Stomach smooth muscle (tissue), 2 donors: ENCODE measurements around the gene IGFLR1.

ENCODE experiments used
- H3K27ac ChIP-seq: one replicate; pipeline ENCODE4 v1.7.0; 2013; ENCODE audit warnings: mild to moderate bottlenecking, low read length, inconsistent platforms
- H3K27me3 ChIP-seq, 2 donors: one replicate each; pipeline ENCODE4 v1.7.0; 2013; ENCODE audit warnings: low read length in 2 of 2; ENCODE audit not compliant: insufficient read depth in 2 of 2, control insufficient read depth in 1 of 2
- H3K36me3 ChIP-seq, 2 donors: one replicate each; pipeline ENCODE4 v1.7.0; 2013; ENCODE audit warnings: low read length in 2 of 2; ENCODE audit not compliant: control insufficient read depth in 2 of 2, insufficient read depth in 2 of 2
- H3K4me1 ChIP-seq: one replicate; pipeline ENCODE4 v1.7.0; 2013; ENCODE audit warnings: low read length; ENCODE audit not compliant: control insufficient read depth, insufficient read depth
- H3K4me3 ChIP-seq, 2 donors: one replicate each; pipeline ENCODE4 v1.7.0; 2013; ENCODE audit warnings: low read length in 2 of 2
- H3K9ac ChIP-seq, 2 donors: one replicate each; pipeline ENCODE4 v1.7.0; 2013; ENCODE audit warnings: low read length in 2 of 2, mild to moderate bottlenecking in 1 of 2
- H3K9me3 ChIP-seq, 2 donors: one replicate each; pipeline ENCODE4 v1.7.0; 2013; ENCODE audit warnings: low read length in 2 of 2; ENCODE audit not compliant: control insufficient read depth in 2 of 2
- donor health status: healthy.
- donor health status: Pancreatic carcinoma.

IGFLR1 gene

GRCh38 chr19:35734889-35735288 lies 7.4 kb downstream of the IGFLR1 start:
- H3K36me3 ChIP-seq = peaks cover 47 to 56% of the 10 kb centered on the region in 2 donors
- H3K4me1 ChIP-seq = peaks cover 4% of the 10 kb centered on the region
- H3K27ac ChIP-seq = no peak overlapping the region
- no peaks in the 10 kb centered on the region for H3K9me3 ChIP-seq
- H3K27me3 ChIP-seq = no peaks in the 10 kb centered on the region
- H3K9ac ChIP-seq = no peak overlapping the region
- no peak overlapping the region for H3K4me3 ChIP-seq

GRCh38 chr19:35734273-35734672 lies 8.0 kb downstream of the IGFLR1 start:
- Histone ChIP-seq H3K36me3 (peaks cover 52 to 62% of the 10 kb centered on the region in 2 donors), H3K27ac (no peak overlapping the region), H3K27me3 (no peaks in the 10 kb centered on the region), H3K9ac (no peak overlapping the region), H3K9me3 (no peaks in the 10 kb centered on the region), H3K4me3 (no peak overlapping the region), H3K4me1 (no peaks in the 10 kb centered on the region)

- H3K4me1 ChIP-seq = no peaks in the 10 kb centered on the region
- H3K27ac ChIP-seq = no peak overlapping the region
- H3K27me3 ChIP-seq = no peaks in the 10 kb centered on the region
- no peaks in the 10 kb centered on the region for H3K9me3 ChIP-seq
- no peak overlapping the region for H3K4me3 ChIP-seq
- peaks cover 55 to 66% of the 10 kb centered on the region in 2 donors for H3K36me3 ChIP-seq
- no peak overlapping the region for H3K9ac ChIP-seq
These were observed 8.8 kb downstream of the IGFLR1 start for GRCh38 chr19:35733180-35734125.

GRCh38 chr19:35732540-35733179 lies 9.6 kb downstream of the IGFLR1 start:
- no peaks in the 10 kb centered on the region for H3K9me3 ChIP-seq
- no peak overlapping the region for H3K4me3 ChIP-seq
- no peak overlapping the region for H3K27ac ChIP-seq
- H3K27me3 ChIP-seq = no peaks in the 10 kb centered on the region
- H3K9ac ChIP-seq = no peak overlapping the region
- peaks cover 53 to 65% of the 10 kb centered on the region in 2 donors for H3K36me3 ChIP-seq
- H3K4me1 ChIP-seq = no peaks in the 10 kb centered on the region

DNA sequence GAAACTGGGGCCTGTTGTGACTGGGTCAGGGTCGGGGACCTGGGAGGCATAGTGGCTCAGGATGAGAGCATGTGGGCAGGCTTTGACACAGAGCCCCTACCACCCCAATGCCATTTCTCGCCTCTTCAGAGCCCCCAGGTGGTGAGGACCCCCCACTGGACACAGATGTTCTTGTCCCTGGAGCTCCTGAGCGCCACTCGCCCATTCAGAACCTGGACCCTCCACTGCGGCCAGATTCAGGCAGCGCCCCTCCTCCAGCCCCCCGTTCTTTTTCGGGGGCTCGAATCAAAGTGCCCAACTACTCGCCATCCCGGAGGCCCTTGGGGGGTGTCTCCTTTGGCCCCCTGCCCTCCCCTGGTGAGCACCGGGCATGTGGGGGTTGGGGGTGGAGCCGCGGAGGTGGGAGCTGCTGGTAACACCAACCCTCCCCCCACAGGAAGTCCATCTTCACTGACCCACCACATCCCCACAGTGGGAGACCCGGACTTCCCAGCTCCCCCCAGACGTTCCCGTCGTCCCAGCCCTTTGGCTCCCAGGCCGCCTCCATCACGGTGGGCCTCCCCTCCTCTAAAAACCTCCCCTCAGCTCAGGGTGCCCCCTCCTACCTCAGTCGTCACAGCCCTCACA lies 10.4 kb downstream of the IGFLR1 start:
- Histone ChIP-seq H3K4me3 (no peak overlapping the region), H3K9me3 (no peaks in the 10 kb centered on the region), H3K4me1 (no peaks in the 10 kb centered on the region), H3K27ac (no peak overlapping the region), H3K36me3 (peaks cover 60 to 70% of the 10 kb centered on the region in 2 donors), H3K27me3 (no peaks in the 10 kb centered on the region), H3K9ac (no peak overlapping the region)

- no peak overlapping the region for H3K27ac ChIP-seq
- H3K9ac ChIP-seq = no peak overlapping the region
- no peaks in the 10 kb centered on the region for H3K4me1 ChIP-seq
- H3K9me3 ChIP-seq = no peaks in the 10 kb centered on the region
- H3K36me3 ChIP-seq = peaks cover 65 to 70% of the 10 kb centered on the region in 2 donors
- no peak overlapping the region for H3K4me3 ChIP-seq
- no peaks in the 10 kb centered on the region for H3K27me3 ChIP-seq
These were observed 10.9 kb downstream of the IGFLR1 start for GRCh38 chr19:35731353-35731752.

GRCh38 chr19:35730326-35730725 lies 11.9 kb downstream of the IGFLR1 start:
- Histone ChIP-seq H3K27me3 (no peaks in the 10 kb centered on the region), H3K9me3 (no peaks in the 10 kb centered on the region), H3K4me3 (no peak overlapping the region), H3K27ac (no peak overlapping the region), H3K4me1 (no peaks in the 10 kb centered on the region), H3K9ac (no peak overlapping the region), H3K36me3 (peaks cover 71 to 75% of the 10 kb centered on the region in 2 donors)

- Histone ChIP-seq H3K27me3 (no peaks in the 10 kb centered on the region), H3K27ac (no peak overlapping the region), H3K4me3 (no peak overlapping the region), H3K9me3 (no peaks in the 10 kb centered on the region), H3K4me1 (no peaks in the 10 kb centered on the region), H3K9ac (no peak overlapping the region), H3K36me3 (peaks cover 71 to 76% of the 10 kb centered on the region in 2 donors)
These were observed 12.5 kb downstream of the IGFLR1 start for GRCh38 chr19:35729763-35730162.

DNA sequence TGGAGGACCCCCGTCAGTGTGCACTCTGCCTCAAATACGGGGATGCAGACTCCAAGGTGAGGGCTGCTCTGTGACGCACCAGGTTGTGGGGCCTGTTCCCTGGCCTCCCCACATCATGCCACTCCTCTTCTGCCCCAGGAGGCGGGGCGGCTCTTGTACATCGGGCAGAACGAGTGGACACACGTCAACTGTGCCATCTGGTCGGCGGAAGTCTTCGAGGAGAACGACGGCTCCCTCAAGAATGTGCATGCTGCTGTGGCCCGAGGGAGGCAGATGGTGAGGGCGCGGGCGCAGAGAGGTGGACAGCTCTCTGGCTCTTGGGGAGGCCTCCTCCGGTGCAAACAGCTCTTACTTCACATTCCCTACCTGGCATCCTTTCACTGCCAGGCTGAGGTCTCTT lies 13.2 kb downstream of the IGFLR1 start:
- Histone ChIP-seq H3K4me3 (no peak overlapping the region), H3K9ac (no peak overlapping the region), H3K27ac (no peak overlapping the region), H3K27me3 (no peaks in the 10 kb centered on the region), H3K9me3 (no peaks in the 10 kb centered on the region), H3K36me3 (peaks cover 76 to 78% of the 10 kb centered on the region in 2 donors), H3K4me1 (no peaks in the 10 kb centered on the region)

DNA sequence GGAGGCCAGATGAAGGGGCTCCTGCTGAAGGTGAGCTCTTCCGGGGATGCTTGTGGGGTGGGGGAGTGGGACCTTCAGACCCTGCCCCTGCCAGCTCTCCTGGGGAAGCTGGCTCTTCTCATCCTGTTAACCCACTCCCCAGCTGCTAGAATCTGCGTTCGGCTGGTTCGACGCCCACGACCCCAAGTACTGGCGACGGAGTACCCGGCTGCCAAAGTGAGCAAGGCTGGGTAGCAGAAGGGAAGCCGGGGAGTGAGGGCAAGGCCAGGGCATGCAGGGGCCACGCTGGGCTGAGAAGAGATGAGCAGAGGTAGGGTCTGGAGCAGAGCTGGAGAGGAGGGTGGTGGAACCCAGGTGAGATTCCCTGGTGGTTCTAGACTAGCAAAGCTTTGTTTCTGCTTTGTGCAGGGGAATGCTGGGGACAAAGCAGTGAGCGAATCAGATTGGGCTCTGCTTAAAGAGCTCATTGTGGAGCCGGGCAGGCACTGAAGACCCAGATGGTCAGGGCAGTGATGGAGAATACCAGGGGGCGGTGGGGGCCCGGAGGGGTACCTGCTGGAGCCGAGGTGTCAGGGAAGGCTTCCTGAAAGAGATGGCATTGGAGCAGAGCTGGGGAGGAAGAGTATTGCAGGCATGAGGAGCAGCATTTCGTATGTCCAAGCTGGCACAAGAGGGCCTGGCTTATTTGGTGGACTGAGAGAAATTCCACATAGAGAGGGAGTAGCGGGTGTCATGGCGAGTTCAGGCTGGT lies 14.1 kb downstream of the IGFLR1 start:
- no peak overlapping the region for H3K9ac ChIP-seq
- H3K4me1 ChIP-seq = no peaks in the 10 kb centered on the region
- H3K4me3 ChIP-seq = no peak overlapping the region
- peaks cover 79 to 82% of the 10 kb centered on the region in 2 donors for H3K36me3 ChIP-seq
- no peaks in the 10 kb centered on the region for H3K9me3 ChIP-seq
- no peak overlapping the region for H3K27ac ChIP-seq
- no peaks in the 10 kb centered on the region for H3K27me3 ChIP-seq
